GM12891 (cell line): Measurements from ENCODE around the gene LRP1B.

Source experiments
- PAX5 ChIP-seq: IDR thresholded peaks from 2 replicates; pipeline ENCODE4 v1.6.1; 2011; ENCODE audit warnings: low read length, moderate library complexity, mild to moderate bottlenecking; ENCODE audit not compliant: insufficient read depth, severe bottlenecking
- POLR2A ChIP-seq: IDR thresholded peaks from 2 replicates; pipeline ENCODE4 v1.6.1; 2011; ENCODE audit warnings: low read depth, low read length, control low read depth
- POLR2AphosphoS5 ChIP-seq: IDR thresholded peaks from 2 replicates; pipeline ENCODE4 v1.6.1; 2011; ENCODE audit warnings: low read depth, low read length, control low read depth
- SPI1 ChIP-seq: IDR thresholded peaks from 2 replicates; pipeline ENCODE4 v1.6.1; 2011; ENCODE audit warnings: low read depth, low read length, control low read depth
- TAF1 ChIP-seq: IDR thresholded peaks from 2 replicates; pipeline ENCODE4 v1.6.1; 2011; ENCODE audit warnings: low read depth, low read length, control low read depth

GRCh38 chr2:142040556-142040955, 90.3 kb downstream of the LRP1B start:
- TF ChIP-seq POLR2AphosphoS5 (no peak), PAX5 (no peak), TAF1 (no peak), POLR2A (no peak), SPI1 (no peak)
